Spinal cord (tissue), 10 donors: ENCODE data around the gene MYNN. TPM values are rescaled to one million over a fixed set of nuclear protein-coding genes. Genes with fewer than 3 reads are reported as not detected.

Source experiments
- DNase-seq, 6 donors: peaks; one replicate each; pipeline versions ENCODE4 v3.0.0 to v3.0.0-alpha.2; 2013 to 2015; ENCODE audit warnings: low spot score in 6 of 6, low read depth in 4 of 6
- H3K27ac ChIP-seq: one replicate; pipeline ENCODE4 v1.5.1; 2013; ENCODE audit warnings: low read depth, low read length, control low read depth
- H3K27me3 ChIP-seq: one replicate; pipeline ENCODE4 v1.6.1; 2013; ENCODE audit warnings: low read length; ENCODE audit not compliant: control insufficient read depth, insufficient read depth
- H3K36me3 ChIP-seq: one replicate; pipeline ENCODE4 v1.6.1; 2013; ENCODE audit warnings: low read length; ENCODE audit not compliant: control insufficient read depth, insufficient read depth
- H3K4me1 ChIP-seq: one replicate; pipeline ENCODE4 v1.6.1; 2013; ENCODE audit warnings: low read length; ENCODE audit not compliant: control insufficient read depth, insufficient read depth
- H3K4me3 ChIP-seq: one replicate; pipeline ENCODE4 v1.5.1; 2013; ENCODE audit warnings: low read depth, low read length, control low read depth
- H3K9me3 ChIP-seq: one replicate; pipeline ENCODE4 v1.6.1; 2013; ENCODE audit warnings: low read length; ENCODE audit not compliant: control insufficient read depth, insufficient read depth
- WGBS: methylation state at CpG from one replicate; pipeline ENCODE4 v1.1.5; 2013; ENCODE audit warnings: missing lambda C conversion rate; ENCODE audit not compliant: insufficient coverage; 5-methylcytosine and 5-hydroxymethylcytosine counted together
- polyA plus RNA-seq, 2 donors: library from polyadenylated mRNA; unstranded; fragments of 120-200 nt; gene quantifications; one replicate each; pipeline ENCODE4 v1.2.1, GENCODE V29; 2013; ENCODE audit not compliant: insufficient read length in 2 of 2
- total RNA-seq, 2 donors: library from RNA; depleted of rRNA in 1 of 2; stranded (reverse); fragments of 120-200 nt in 1 of 2; fragments of >200 nt in 1 of 2; gene quantifications; one replicate each; pipeline versions ENCODE4 v1.2.3 to v1.2.4, GENCODE V29; 2013 to 2014
- donor health status: healthy.

MYNN gene
- total and polyA plus RNA-seq, 4 donors, result 18.7 to 36.8 (median 24.0) TPM

DNA sequence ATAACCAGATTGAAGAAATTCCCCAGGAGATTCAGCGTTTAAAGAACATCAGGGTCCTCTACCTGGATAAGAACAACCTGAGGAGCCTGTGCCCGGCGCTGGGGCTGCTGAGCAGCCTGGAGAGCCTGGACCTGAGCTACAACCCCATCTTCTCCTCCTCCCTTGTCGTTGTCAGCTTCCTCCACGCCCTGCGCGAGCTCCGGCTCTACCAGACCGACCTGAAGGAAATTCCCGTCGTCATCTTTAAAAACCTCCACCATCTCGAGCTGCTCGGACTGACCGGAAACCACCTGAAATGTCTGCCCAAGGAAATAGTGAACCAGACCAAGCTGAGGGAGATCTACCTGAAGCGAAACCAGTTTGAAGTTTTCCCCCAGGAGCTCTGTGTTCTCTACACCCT, 48.9 kb downstream of the MYNN start:
- Histone ChIP-seq H3K36me3 (no peaks in the 10 kb centered on the region), H3K27ac (no peak overlapping the region), H3K9me3 (no peaks in the 10 kb centered on the region), H3K27me3 (no peaks in the 10 kb centered on the region), H3K4me1 (no peaks in the 10 kb centered on the region), H3K4me3 (no peak overlapping the region)
- 94% methylated on average over 15 of the region's 15 CpGs for WGBS
- DNase-seq, result no peak

DNA sequence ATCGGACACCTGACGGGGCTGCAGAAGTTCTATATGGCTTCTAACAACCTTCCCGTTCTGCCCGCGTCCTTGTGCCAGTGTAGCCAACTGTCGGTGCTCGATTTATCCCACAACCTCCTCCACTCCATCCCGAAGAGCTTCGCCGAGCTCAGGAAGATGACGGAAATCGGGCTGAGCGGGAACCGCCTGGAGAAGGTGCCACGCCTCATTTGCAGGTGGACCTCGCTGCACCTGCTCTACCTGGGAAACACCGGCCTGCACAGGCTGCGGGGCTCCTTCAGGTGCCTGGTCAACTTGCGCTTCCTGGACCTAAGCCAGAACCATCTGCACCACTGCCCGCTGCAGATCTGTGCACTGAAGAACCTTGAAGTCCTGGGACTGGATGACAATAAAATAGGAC, 49.3 kb downstream of the MYNN start:
- DNase-seq, result no peak
- Histone ChIP-seq H3K4me1 (no peaks in the 10 kb centered on the region), H3K27ac (no peak overlapping the region), H3K36me3 (no peaks in the 10 kb centered on the region), H3K9me3 (no peaks in the 10 kb centered on the region), H3K27me3 (no peaks in the 10 kb centered on the region), H3K4me3 (no peak overlapping the region)
- 94% methylated on average over 20 of the region's 20 CpGs for WGBS

DNA sequence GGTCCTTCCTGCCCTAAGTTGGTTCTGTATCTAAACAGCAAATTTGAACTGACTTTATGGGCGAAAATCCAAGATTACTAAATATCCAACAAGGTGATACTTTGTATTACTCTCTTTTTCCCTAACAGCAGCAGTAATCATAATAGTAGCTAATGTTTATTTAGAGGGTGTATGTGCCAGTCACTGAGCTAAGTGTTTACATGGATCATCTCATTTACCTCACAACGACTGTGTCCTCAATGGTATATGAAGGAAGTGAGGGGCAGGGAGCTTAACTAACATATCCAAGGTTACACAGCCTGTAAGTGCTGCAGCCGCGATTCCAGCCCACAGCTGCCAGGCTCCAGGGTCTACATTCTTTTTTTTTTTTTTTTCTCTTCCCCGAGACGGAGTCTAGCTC, 49.8 kb downstream of the MYNN start:
- Histone ChIP-seq H3K4me1 (no peaks in the 10 kb centered on the region), H3K27me3 (no peaks in the 10 kb centered on the region), H3K9me3 (no peaks in the 10 kb centered on the region), H3K36me3 (no peaks in the 10 kb centered on the region), H3K27ac (no peak overlapping the region), H3K4me3 (no peak overlapping the region)
- WGBS, result 92% methylated on average over 3 of the region's 6 CpGs
- DNase-seq, result no peak

DNA sequence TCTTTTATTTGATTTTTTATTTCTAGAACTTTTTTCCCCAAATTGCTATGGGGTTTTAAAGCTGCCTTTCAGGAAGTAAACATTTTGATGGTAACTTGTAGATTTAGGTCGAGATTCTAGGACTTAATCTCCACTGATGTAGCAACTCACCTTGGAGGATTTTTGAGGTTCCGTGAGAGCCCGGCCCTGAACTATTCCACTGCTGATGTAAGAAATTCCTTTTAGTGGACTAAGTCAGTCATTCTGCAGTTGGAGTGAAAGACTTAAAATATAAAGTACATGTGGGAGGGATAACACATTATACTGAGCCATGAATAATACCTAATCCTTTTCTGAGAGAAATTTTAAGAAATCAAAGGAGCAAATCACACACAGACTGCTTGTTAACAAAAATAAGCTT, 52.1 kb downstream of the MYNN start:
- Histone ChIP-seq H3K27ac (no peak overlapping the region), H3K36me3 (no peaks in the 10 kb centered on the region), H3K27me3 (no peaks in the 10 kb centered on the region), H3K4me1 (no peaks in the 10 kb centered on the region), H3K4me3 (no peak overlapping the region), H3K9me3 (no peaks in the 10 kb centered on the region)
- DNase-seq, result no peak
- WGBS, result no CpG with 5 or more reads among the region's 3 CpGs

DNA sequence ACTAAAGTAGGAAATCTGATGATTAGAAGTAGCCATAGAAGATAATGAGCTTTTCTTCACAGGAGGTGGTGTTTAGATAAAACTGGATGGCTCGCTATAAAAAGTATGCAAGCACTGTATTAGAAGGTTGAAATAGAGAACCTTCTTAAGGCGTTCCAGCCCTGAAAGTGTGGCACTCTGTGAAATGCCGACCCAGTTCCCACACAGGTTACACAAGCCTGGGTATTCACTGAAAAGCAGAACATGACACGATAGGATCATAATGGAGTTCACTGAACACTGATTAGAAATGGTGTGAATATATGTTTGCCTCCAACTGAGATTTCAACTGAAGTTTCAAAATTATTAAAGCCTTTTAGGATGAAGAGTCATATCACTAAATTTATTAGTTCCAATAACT, 54.5 kb downstream of the MYNN start:
- no peak for DNase-seq
- Histone ChIP-seq H3K27me3 (no peaks in the 10 kb centered on the region), H3K4me1 (no peaks in the 10 kb centered on the region), H3K4me3 (no peak overlapping the region), H3K36me3 (no peaks in the 10 kb centered on the region), H3K27ac (no peak overlapping the region), H3K9me3 (no peaks in the 10 kb centered on the region)
- WGBS, result 88% methylated on average over 3 of the region's 4 CpGs

DNA sequence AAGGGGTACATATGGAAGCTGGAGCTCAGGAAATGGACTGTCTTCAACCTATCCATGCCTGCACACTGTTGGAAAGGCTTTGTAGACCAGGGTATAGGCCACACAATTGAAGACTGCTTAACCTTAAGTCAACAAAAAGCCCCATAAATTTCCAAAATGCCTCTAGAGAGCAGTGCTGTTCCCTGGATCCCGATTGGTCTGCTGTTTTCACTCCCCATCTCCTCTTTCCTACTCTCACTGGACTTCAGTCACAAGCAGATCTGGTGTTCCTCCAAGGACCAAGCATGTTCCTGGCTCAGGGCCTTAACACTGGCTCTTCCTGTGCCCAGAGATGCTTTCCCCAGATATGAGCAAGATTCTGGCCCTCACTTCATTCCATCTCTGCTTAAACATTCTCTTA, 62.3 kb downstream of the MYNN start:
- Histone ChIP-seq H3K27me3 (no peaks in the 10 kb centered on the region), H3K4me1 (no peaks in the 10 kb centered on the region), H3K27ac (no peak overlapping the region), H3K9me3 (no peaks in the 10 kb centered on the region), H3K36me3 (no peaks in the 10 kb centered on the region), H3K4me3 (no peak overlapping the region)
- 65% methylated on average over 1 of the region's 1 CpG for WGBS
- DNase-seq, result no peak

DNA sequence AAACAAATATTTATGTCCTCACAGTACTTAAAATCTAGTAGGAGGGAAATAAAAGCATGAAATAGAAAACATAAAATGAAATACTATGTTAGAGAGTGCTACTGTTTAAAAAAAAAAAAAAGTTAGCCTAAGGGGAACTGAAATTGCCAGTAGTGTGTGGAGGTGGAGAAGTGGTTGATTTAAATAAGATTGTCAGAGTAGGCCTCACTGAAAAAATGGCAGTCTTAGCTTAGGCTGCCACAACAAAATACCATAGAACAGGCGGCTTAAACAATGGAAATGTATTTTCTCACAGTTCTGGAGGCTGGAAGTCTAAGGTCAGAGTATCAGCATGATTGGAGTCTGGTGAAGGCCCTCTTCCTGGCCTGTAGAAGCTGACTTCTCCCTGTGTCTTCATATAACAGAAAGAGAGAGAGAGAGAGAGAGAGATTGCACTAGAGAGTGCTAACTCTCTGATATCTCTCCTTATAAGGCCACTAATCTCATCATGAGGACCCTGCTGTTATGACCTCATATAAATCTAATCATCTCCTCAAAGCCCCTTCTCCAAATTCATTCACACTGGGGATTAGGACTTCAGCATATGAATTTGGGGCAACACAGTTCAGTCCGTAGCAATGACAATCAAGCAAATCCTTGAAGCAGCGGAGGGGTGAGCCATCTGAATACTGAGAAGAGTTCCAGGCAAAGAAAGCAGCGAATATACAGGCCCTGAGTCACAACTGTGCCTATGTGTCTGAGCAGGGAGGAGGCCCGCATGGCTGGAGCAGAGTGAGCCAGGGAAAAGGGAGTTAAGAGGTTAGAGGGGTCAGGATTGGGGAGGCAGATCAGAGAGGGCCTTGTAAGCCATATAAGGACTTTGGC, 63.1 kb downstream of the MYNN start:
- Histone ChIP-seq H3K4me3 (no peak overlapping the region), H3K27ac (no peak overlapping the region), H3K36me3 (no peaks in the 10 kb centered on the region), H3K27me3 (no peaks in the 10 kb centered on the region), H3K9me3 (no peaks in the 10 kb centered on the region), H3K4me1 (no peaks in the 10 kb centered on the region)
- WGBS, result 75% methylated on average over 4 of the region's 5 CpGs
- DNase-seq, result no peak

DNA sequence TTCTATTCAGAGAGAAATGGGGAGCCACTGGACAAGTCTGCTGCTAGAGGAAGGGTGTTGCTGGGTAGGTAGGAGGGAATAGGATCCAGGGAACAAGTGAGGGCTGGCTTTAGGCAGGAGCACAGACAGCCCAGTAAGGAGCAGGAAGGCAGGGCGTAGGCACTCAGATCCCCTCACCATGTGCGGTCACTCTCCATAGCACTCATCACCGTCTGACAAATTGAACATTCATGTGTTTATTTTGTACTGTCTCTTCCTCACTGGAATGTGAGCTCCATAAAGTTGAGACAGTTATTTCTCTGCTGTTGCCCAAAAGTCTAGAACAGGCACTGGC, 63.7 kb downstream of the MYNN start:
- no peak overlapping the region for H3K27ac ChIP-seq
- WGBS, result 100% methylated on average over 2 of the region's 3 CpGs
- H3K27me3 ChIP-seq, result no peaks in the 10 kb centered on the region

DNA sequence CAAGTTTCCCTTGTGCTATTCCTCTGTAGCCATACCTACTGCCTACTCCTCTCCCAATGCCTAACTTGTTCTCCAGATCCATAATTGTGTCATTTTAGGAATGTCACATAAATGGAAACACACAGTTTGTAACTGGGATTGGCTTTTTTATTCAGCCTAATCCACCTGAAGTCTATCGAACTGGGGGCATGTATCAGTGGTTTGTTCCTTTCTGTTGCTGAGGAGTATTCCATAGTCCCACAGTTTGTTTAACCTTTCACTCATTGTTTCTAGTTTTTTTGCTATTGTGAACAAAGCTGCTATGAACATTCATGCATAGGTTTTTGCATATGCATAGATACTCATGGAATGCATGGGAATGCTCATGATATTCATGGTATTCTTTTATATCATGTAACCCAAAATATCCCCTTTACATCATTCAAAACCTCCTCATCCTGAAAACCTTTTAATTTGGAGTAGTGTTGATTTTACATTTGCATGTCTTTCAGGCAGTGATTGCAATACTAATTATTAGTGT, 65.4 kb downstream of the MYNN start:
- no CpG with 5 or more reads among the region's 1 CpG for WGBS
- H3K4me3 ChIP-seq, result no peak overlapping the region

More for the DNA sequence above, 63.7 kb downstream of the MYNN start:
- no peak for DNase-seq
- no peaks in the 10 kb centered on the region for H3K4me1 ChIP-seq
- no peaks in the 10 kb centered on the region for H3K36me3 ChIP-seq
- H3K4me3 ChIP-seq, result no peak overlapping the region
- H3K9me3 ChIP-seq, result no peaks in the 10 kb centered on the region

More for the DNA sequence above, 65.4 kb downstream of the MYNN start:
- Histone ChIP-seq H3K9me3 (no peaks in the 10 kb centered on the region), H3K4me1 (no peaks in the 10 kb centered on the region), H3K36me3 (no peaks in the 10 kb centered on the region), H3K27ac (no peak overlapping the region), H3K27me3 (no peaks in the 10 kb centered on the region)
- no peak for DNase-seq
